ENCODE results near the gene NRBP1.

DNA sequence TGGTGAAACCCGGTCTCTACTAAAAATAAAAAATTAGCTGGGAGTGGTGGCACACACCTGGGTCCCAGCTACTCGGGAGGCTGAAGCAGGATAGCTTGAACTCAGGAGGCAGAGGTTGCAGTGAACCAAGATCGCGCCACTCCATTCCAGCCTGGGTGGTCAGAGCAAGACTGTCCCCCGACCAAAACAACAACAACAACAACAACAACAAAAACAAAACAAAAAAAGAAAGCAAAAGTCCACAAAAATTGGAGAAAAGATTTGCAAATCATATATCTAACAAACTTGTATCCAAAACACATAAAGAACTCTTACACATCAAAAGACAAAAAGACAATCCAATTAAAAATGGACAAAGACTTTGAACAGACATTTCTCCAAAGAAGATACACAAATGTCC, 29.5 kb upstream of the NRBP1 start:
- no peak for TF ChIP-seq POLR2AphosphoS5 (IDR thresholded peaks at IDR 0.05; ENCODE audit: low read depth, low read length)
- no peak for TF ChIP-seq TAF1 (IDR thresholded peaks at IDR 0.05; ENCODE audit: borderline replicate concordance, low read depth, low read length)
- no peak for TF ChIP-seq POLR2A (IDR thresholded peaks at IDR 0.05; ENCODE audit: low read depth, low read length)

Data from GM12892 (cell line).